IMR-90 (cell line): Measurements from ENCODE around the gene DMXL1. TPM values are rescaled to one million over a fixed set of nuclear protein-coding genes. Genes with fewer than 3 reads are reported as not detected.

Experiments
- ATAC-seq: fragments of 200-7000 bp; cut with Tn5 transposase; 2 replicates; pipeline ENCODE4 v1.9.1; 2020; ENCODE audit warnings: low read depth, mild to moderate bottlenecking, moderate library complexity
- BruUV-seq: library from RNA; stranded (reverse); fragments of 400-500 nt; replicated peaks from 2 replicates; lab custom pipeline; 2021; lab: Mats Ljungman, UMichigan
- CTCF ChIA-PET: fragments of 300-600 bp; formaldehyde crosslinking; extraction: SDS; loops from one replicate; lab custom pipeline; 2021; ENCODE audit warnings: antibody characterized with exemption; lab: Yijun Ruan, JAX
- POLR2A ChIA-PET: fragments of 300-600 bp; sonication (Branson Sonifier 250); formaldehyde crosslinking; loops from one replicate; lab custom pipeline; 2022; ENCODE audit warnings: antibody characterized with exemption; ENCODE audit not compliant: unreplicated experiment; lab: Charles Lee
- DNase-seq: peaks from one replicate; pipeline ENCODE4 v3.0.0; 2013
- H2AFZ ChIP-seq: replicated peaks from 2 replicates; pipeline ENCODE3; 2013; ENCODE audit warnings: low read length, mild to moderate bottlenecking; ENCODE audit not compliant: poor library complexity
- H2AK5ac ChIP-seq: 2 replicates; pipeline ENCODE4 v1.6.1; 2013; ENCODE audit warnings: low read depth, low read length, inconsistent platforms
- H2AK9ac ChIP-seq: replicated peaks from 2 replicates; pipeline ENCODE3; 2013; ENCODE audit warnings: mild to moderate bottlenecking, low read depth, low read length, moderate library complexity; ENCODE audit not compliant: poor library complexity
- H2BK120ac ChIP-seq: 2 replicates; pipeline ENCODE4 v1.6.1; 2013; ENCODE audit warnings: low read depth, low read length, inconsistent platforms
- H2BK15ac ChIP-seq: 3 replicates; pipeline ENCODE4 v1.6.1; 2013; ENCODE audit warnings: low read depth, low read length, inconsistent platforms
- H2BK20ac ChIP-seq: 2 replicates; pipeline ENCODE4 v1.6.1; 2013; ENCODE audit warnings: low read depth, mild to moderate bottlenecking, inconsistent platforms, low read length, moderate library complexity
- H2BK5ac ChIP-seq: 2 replicates; pipeline ENCODE4 v1.6.1; 2013; ENCODE audit warnings: mild to moderate bottlenecking, low read depth, low read length, inconsistent platforms; ENCODE audit not compliant: poor library complexity, severe bottlenecking
- H3K14ac ChIP-seq: replicated peaks from 2 replicates; pipeline ENCODE4 v1.6.1; 2013; ENCODE audit warnings: low read depth, low read length, inconsistent platforms
- H3K18ac ChIP-seq: 2 replicates; pipeline ENCODE4 v1.6.1; 2013; ENCODE audit warnings: low read depth, low read length, control low read depth
- H3K23ac ChIP-seq: 2 replicates; pipeline ENCODE4 v1.6.1; 2013; ENCODE audit warnings: low read depth, low read length, inconsistent platforms
- H3K27ac ChIP-seq: 2 replicates; pipeline ENCODE4 v1.5.1; 2013; ENCODE audit warnings: mild to moderate bottlenecking, control low read depth, low read length; ENCODE audit not compliant: insufficient read depth
- H3K27me3 ChIP-seq: 2 replicates; pipeline ENCODE4 v1.6.1; 2013; ENCODE audit warnings: low read length; ENCODE audit not compliant: control insufficient read depth, insufficient read depth
- H3K36me3 ChIP-seq: 2 replicates; pipeline ENCODE4 v1.6.1; 2013; ENCODE audit warnings: low read length, mixed read lengths; ENCODE audit not compliant: control insufficient read depth, insufficient read depth
- H3K4ac ChIP-seq: 2 replicates; pipeline ENCODE4 v1.6.1; 2013; ENCODE audit warnings: low read depth, low read length, inconsistent platforms
- H3K4me1 ChIP-seq: 2 replicates; pipeline ENCODE4 v1.6.1; 2013; ENCODE audit warnings: low read length, mixed read lengths; ENCODE audit not compliant: control insufficient read depth, insufficient read depth
- H3K4me2 ChIP-seq: 2 replicates; pipeline ENCODE4 v1.6.1; 2013; ENCODE audit warnings: low read depth, mild to moderate bottlenecking, control low read depth, low read length, moderate library complexity
- H3K4me3 ChIP-seq: 2 replicates; pipeline ENCODE4 v1.5.1; 2013; ENCODE audit warnings: low read depth, mild to moderate bottlenecking, control low read depth, low read length, moderate library complexity; ENCODE audit not compliant: insufficient read depth
- H3K56ac ChIP-seq: 2 replicates; pipeline ENCODE4 v1.6.1; 2013; ENCODE audit warnings: low read length, inconsistent platforms; ENCODE audit not compliant: insufficient read depth; ENCODE audit errors: extremely low read depth
- H3K79me1 ChIP-seq, 2 experiments: 2 replicates each; pipeline ENCODE4 v1.6.1; 2013; ENCODE audit warnings: low read length in 2 of 2, inconsistent platforms in 1 of 2, low read depth in 1 of 2
- H3K9ac ChIP-seq: 2 replicates; pipeline ENCODE4 v1.6.1; 2013; ENCODE audit warnings: low read depth, low read length, control low read depth
- H3K9me1 ChIP-seq: 2 replicates; pipeline ENCODE4 v1.6.1; 2013; ENCODE audit warnings: low read length, inconsistent platforms; ENCODE audit not compliant: insufficient read depth
- H3K9me3 ChIP-seq: 2 replicates; pipeline ENCODE4 v1.6.1; 2013; ENCODE audit warnings: low read length; ENCODE audit not compliant: control insufficient read depth, insufficient read depth
- H4K20me1 ChIP-seq: 2 replicates; pipeline ENCODE4 v1.6.1; 2013; ENCODE audit warnings: low read length, inconsistent platforms; ENCODE audit not compliant: insufficient read depth
- H4K5ac ChIP-seq: 2 replicates; pipeline ENCODE4 v1.6.1; 2013; ENCODE audit warnings: mild to moderate bottlenecking, low read depth, low read length, control low read depth
- H4K8ac ChIP-seq, 2 experiments: 2 replicates each; pipeline ENCODE4 v1.6.1; 2013; ENCODE audit warnings: low read depth in 2 of 2, low read length in 2 of 2, control low read depth in 1 of 2, inconsistent platforms in 1 of 2
- H4K91ac ChIP-seq: 2 replicates; pipeline ENCODE4 v1.6.1; 2013; ENCODE audit warnings: low read depth, low read length, inconsistent platforms; ENCODE audit not compliant: insufficient read depth
- BHLHE40 ChIP-seq: fragments of 150-350 bp; IDR thresholded peaks from 2 replicates; pipeline ENCODE4 v1.6.1; 2016; ENCODE audit warnings: mild to moderate bottlenecking, low read depth, low read length
- CEBPB ChIP-seq: IDR thresholded peaks from 2 replicates; pipeline ENCODE4 v1.6.1; 2012; ENCODE audit warnings: low read depth, low read length, improper control_type of control experiment
- CHD1 ChIP-seq: IDR thresholded peaks from 2 replicates; pipeline ENCODE4 v1.6.1; 2012; ENCODE audit warnings: low read depth, low read length, improper control_type of control experiment
- ELK1 ChIP-seq: fragments of 150-350 bp; IDR thresholded peaks from 2 replicates; pipeline ENCODE4 v1.6.1; 2016; ENCODE audit warnings: low read depth, mild to moderate bottlenecking, low read length, moderate library complexity, borderline replicate concordance
- FOS ChIP-seq: fragments of 150-350 bp; IDR thresholded peaks from 2 replicates; pipeline ENCODE4 v1.6.1; 2016; ENCODE audit warnings: low read depth, low read length
- MAFK ChIP-seq: IDR thresholded peaks from 2 replicates; pipeline ENCODE4 v1.6.1; 2012; ENCODE audit warnings: low read depth, low read length, improper control_type of control experiment
- MAZ ChIP-seq: IDR thresholded peaks from 2 replicates; pipeline ENCODE4 v1.6.1; 2012; ENCODE audit warnings: low read depth, mild to moderate bottlenecking, low read length, improper control_type of control experiment, moderate library complexity, borderline replicate concordance
- MXI1 ChIP-seq: IDR thresholded peaks from 2 replicates; pipeline ENCODE4 v1.6.1; 2012; ENCODE audit warnings: low read depth, mild to moderate bottlenecking, low read length, moderate library complexity, borderline replicate concordance
- NFE2L2 ChIP-seq: fragments of 150-350 bp; IDR thresholded peaks from 2 replicates; pipeline ENCODE4 v1.6.1; 2016; ENCODE audit warnings: low read depth, mild to moderate bottlenecking, low read length
- POLR2A ChIP-seq: IDR thresholded peaks from 2 replicates; pipeline ENCODE4 v1.6.1; 2012; ENCODE audit warnings: mild to moderate bottlenecking, low read depth, low read length
- RCOR1 ChIP-seq: IDR thresholded peaks from 2 replicates; pipeline ENCODE4 v1.6.1; 2012; ENCODE audit warnings: mild to moderate bottlenecking, low read length, improper control_type of control experiment; ENCODE audit not compliant: insufficient replicate concordance
- RFX5 ChIP-seq: IDR thresholded peaks from 2 replicates; pipeline ENCODE4 v1.8.0; 2012; ENCODE audit warnings: low read depth, mild to moderate bottlenecking, low read length, moderate library complexity
- SMC3 ChIP-seq: fragments of 150-350 bp; IDR thresholded peaks from 2 replicates; pipeline ENCODE4 v1.6.1; 2016; ENCODE audit warnings: low read depth, mild to moderate bottlenecking, antibody characterized with exemption, low read length, moderate library complexity
- WGBS, 2 experiments: methylation state at CpG; one replicate each; pipeline versions ENCODE4 v1.1.5 to v1.1.7; 2013; ENCODE audit warnings: missing lambda C conversion rate in 2 of 2; ENCODE audit not compliant: insufficient read length in 1 of 2; ENCODE audit errors: extremely low coverage in 2 of 2; 5-methylcytosine and 5-hydroxymethylcytosine counted together
- dilution Hi-C: fragments of 300-500 bp; cut with HindIII; formaldehyde crosslinking; loops from one replicate; pipeline ENCODE4 v1.14.3; 2018; ENCODE audit warnings: low sequenced_read_pairs; ENCODE audit not compliant: unreplicated experiment
- in situ Hi-C: fragments of 300-500 bp; cut with MboI; formaldehyde crosslinking; loops from 3 replicates; pipeline ENCODE4 v1.14.3; 2019; ENCODE audit warnings: low sequenced_read_pairs, inconsistent platforms, mixed read lengths
- intact Hi-C: fragments of 100-400 bp; cut with micrococcal nuclease; formaldehyde crosslinking; loops from 2 replicates; pipeline ENCODE4 v1.10.0; 2022
- polyA plus RNA-seq, 3 experiments: library from polyadenylated mRNA; depleted of rRNA; stranded (reverse); fragments of >200 nt; gene quantifications; 2 replicates each; pipeline ENCODE4 v1.2.3, GENCODE V29; 2012; ENCODE audit warnings: low replicate concordance in 1 of 3
- total RNA-seq: library from RNA; depleted of rRNA; stranded (reverse); fragments of >200 nt; gene quantifications from 2 replicates; pipeline ENCODE4 v1.2.3, GENCODE V29; 2012
- TF ChIP-seq, protein P1 (sequence below): fragments of 150-350 bp; IDR thresholded peaks from 2 replicates; pipeline ENCODE4 v1.6.1; 2017; ENCODE audit warnings: mild to moderate bottlenecking, antibody characterized with exemption, low read length, low read depth
- TF ChIP-seq, protein P2 (sequence below): conservative IDR thresholded peaks from 2 replicates; pipeline ENCODE4 v1.5.1; 2012; ENCODE audit warnings: mild to moderate bottlenecking, low read depth, low read length, improper control_type of control experiment

The DMXL1 gene
- total and polyA plus RNA-seq, 2 of the 4 experiments (the other 2 are of a cell fraction): 8.1 to 21.5 TPM

- no peak overlapping the region for H3K18ac ChIP-seq
- no peak overlapping the region for H4K8ac ChIP-seq
- H3K9ac ChIP-seq: no peak overlapping the region
- intact Hi-C loops: no loop called here
- H3K14ac ChIP-seq: no peak overlapping the region
- ATAC-seq (no peak), DNase-seq (no peak)
- dilution Hi-C loops: no loop called here
- no peak overlapping the region for H4K91ac ChIP-seq
- H4K20me1 ChIP-seq: no peaks in the 10 kb centered on the region
- no peak overlapping the region for H3K4ac ChIP-seq
- H2BK120ac ChIP-seq: no peak overlapping the region
- no peak overlapping the region for H2BK15ac ChIP-seq
- no peak overlapping the region for H2BK5ac ChIP-seq
- no peak overlapping the region for H3K4me3 ChIP-seq
- no peaks in the 10 kb centered on the region; a peak in 1 of 4 replicates for H3K79me1 ChIP-seq
- no peak overlapping the region for H4K5ac ChIP-seq
- no peak overlapping the region for H2AK5ac ChIP-seq
- in situ Hi-C loops: no loop called here
- TF ChIP-seq RCOR1 (no peak), FOS (no peak), MXI1 (no peak), MAFK (no peak), POLR2A (no peak), RFX5 (no peak), NFE2L2 (no peak), MAZ (no peak), CHD1 (no peak), ELK1 (no peak), SMC3 (no peak), BHLHE40 (no peak), CEBPB (no peak)
- TF ChIP-seq, protein P1, sequence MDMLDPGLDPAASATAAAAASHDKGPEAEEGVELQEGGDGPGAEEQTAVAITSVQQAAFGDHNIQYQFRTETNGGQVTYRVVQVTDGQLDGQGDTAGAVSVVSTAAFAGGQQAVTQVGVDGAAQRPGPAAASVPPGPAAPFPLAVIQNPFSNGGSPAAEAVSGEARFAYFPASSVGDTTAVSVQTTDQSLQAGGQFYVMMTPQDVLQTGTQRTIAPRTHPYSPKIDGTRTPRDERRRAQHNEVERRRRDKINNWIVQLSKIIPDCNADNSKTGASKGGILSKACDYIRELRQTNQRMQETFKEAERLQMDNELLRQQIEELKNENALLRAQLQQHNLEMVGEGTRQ: no peak
- TF ChIP-seq, protein P2, sequence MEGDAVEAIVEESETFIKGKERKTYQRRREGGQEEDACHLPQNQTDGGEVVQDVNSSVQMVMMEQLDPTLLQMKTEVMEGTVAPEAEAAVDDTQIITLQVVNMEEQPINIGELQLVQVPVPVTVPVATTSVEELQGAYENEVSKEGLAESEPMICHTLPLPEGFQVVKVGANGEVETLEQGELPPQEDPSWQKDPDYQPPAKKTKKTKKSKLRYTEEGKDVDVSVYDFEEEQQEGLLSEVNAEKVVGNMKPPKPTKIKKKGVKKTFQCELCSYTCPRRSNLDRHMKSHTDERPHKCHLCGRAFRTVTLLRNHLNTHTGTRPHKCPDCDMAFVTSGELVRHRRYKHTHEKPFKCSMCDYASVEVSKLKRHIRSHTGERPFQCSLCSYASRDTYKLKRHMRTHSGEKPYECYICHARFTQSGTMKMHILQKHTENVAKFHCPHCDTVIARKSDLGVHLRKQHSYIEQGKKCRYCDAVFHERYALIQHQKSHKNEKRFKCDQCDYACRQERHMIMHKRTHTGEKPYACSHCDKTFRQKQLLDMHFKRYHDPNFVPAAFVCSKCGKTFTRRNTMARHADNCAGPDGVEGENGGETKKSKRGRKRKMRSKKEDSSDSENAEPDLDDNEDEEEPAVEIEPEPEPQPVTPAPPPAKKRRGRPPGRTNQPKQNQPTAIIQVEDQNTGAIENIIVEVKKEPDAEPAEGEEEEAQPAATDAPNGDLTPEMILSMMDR: no peak
- H3K27me3 ChIP-seq: no peaks in the 10 kb centered on the region
- ChIA-PET POLR2A (interaction anchor here (0.5 kb wide), 1 partner anchor 107 kb away, joined by 4 read pairs; the partner anchor contains the start of gene DMXL1), CTCF (no interaction called here)
- H2AFZ ChIP-seq: no peak overlapping the region
- H3K4me2 ChIP-seq: no peak overlapping the region
- WGBS, 2 experiments: no CpG with 5 or more reads among the region's 2 CpGs
- H3K9me3 ChIP-seq: no peaks in the 10 kb centered on the region
- no peak overlapping the region for H2AK9ac ChIP-seq
- no peaks in the 10 kb centered on the region for H3K4me1 ChIP-seq
- H3K56ac ChIP-seq: no peak overlapping the region
- no TSS peak for BruUV-seq
- peaks cover 3% of the 10 kb centered on the region; the same call in 1 of the 2 replicates for H3K9me1 ChIP-seq
- no peak overlapping the region for H2BK20ac ChIP-seq
- peaks cover 4% of the 10 kb centered on the region; the same call in 1 of the 2 replicates for H3K36me3 ChIP-seq
- H3K23ac ChIP-seq: no peak overlapping the region
- no peak overlapping the region for H3K27ac ChIP-seq
Measured at GRCh38 chr5:119178435-119178834, 107.5 kb downstream of the DMXL1 start.
